ENCODE results near the gene RABL3. TPM values are rescaled to one million over a fixed set of nuclear protein-coding genes. Genes with fewer than 3 reads are reported as not detected.

Gene RABL3
- total and polyA plus RNA-seq, 2 of the 13 experiments (the other 11 are each of a cell fraction or from before 2014, with no cell fraction given): 4.8 to 31.9 TPM

DNA sequence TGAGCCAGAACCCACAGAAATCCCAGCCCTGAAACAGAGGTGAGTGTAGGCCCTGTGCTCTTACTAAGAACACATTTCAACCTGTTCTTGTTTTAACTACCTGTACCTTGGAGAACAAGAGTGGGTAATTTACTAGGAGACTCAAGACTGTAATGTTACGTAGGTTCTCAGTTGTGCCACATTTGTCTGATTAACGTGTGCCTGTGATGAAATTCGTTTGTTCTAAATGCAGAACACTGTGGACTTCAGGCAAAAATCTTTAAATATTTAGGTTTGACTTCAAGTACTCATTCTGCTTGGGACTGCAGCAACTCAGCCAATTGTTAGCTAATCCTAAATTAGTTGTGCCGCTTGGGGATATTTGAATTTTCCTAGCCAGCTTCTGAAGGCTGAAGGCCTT, 28.6 kb upstream of the RABL3 start:
- no peaks in the 10 kb centered on the region for H4K20me1 ChIP-seq (ENCODE audit: insufficient read depth, low read length)
- CTCF ChIA-PET (ENCODE audit: low intra/inter-chr PET ratio, low total read pairs): no interaction called here
- FAIRE-seq (no peak), DNase-seq (ENCODE audit: low spot score) (no peak), ATAC-seq (no peak)
- no peak overlapping the region for H2AFZ ChIP-seq (ENCODE audit: low read length)
- H3K9me3 ChIP-seq (ENCODE audit: low read length): no peaks in the 10 kb centered on the region
- H3K4me3 ChIP-seq (replicated peaks in 1 of 3; ENCODE audit: insufficient read depth in 1 of 3, low read depth in 2 of 3, low read length in 3 of 3): no peak overlapping the region
- POLR2A ChIA-PET: no interaction called here
- 90% methylated on average over 4 of the region's 4 CpGs for WGBS (ENCODE audit: low lambda C conversion rate)
- no peak overlapping the region for H3K27ac ChIP-seq (ENCODE audit: extremely low read length, insufficient read depth, low read length)
- no peak for TF ChIP-seq NR2C2 (CRISPR knock-in tag; IDR thresholded peaks at IDR 0.05; ENCODE audit: borderline replicate concordance)
- TF ChIP-seq, protein P1, sequence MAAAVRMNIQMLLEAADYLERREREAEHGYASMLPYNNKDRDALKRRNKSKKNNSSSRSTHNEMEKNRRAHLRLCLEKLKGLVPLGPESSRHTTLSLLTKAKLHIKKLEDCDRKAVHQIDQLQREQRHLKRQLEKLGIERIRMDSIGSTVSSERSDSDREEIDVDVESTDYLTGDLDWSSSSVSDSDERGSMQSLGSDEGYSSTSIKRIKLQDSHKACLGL (CRISPR knock-in tag; IDR thresholded peaks at IDR 0.05): no peak
- TF ChIP-seq, protein P2, sequence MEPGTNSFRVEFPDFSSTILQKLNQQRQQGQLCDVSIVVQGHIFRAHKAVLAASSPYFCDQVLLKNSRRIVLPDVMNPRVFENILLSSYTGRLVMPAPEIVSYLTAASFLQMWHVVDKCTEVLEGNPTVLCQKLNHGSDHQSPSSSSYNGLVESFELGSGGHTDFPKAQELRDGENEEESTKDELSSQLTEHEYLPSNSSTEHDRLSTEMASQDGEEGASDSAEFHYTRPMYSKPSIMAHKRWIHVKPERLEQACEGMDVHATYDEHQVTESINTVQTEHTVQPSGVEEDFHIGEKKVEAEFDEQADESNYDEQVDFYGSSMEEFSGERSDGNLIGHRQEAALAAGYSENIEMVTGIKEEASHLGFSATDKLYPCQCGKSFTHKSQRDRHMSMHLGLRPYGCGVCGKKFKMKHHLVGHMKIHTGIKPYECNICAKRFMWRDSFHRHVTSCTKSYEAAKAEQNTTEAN (CRISPR knock-in tag; conservative IDR thresholded peaks at IDR 0.05): no peak
- TF ChIP-seq MBNL3 (CRISPR knock-in tag; conservative IDR thresholded peaks at IDR 0.05): no peak
- no peak overlapping the region for H3K9ac ChIP-seq (ENCODE audit: insufficient read depth, low read depth, low read length)
- in situ Hi-C loops (cut with HindIII; ENCODE audit: extremely low pct_ligation_motif_present, low pct_unique_long_range_greater_than_20kb) (no loop called here), intact Hi-C loops (cut with micrococcal nuclease; ENCODE audit: unreplicated experiment) (no loop called here)
- peaks cover 5 to 41% of the 10 kb centered on the region in 2 experiments for H3K36me3 ChIP-seq (replicated peaks in 1 of 2; ENCODE audit: control insufficient read depth in 1 of 2, insufficient read depth in 2 of 2, low read length in 2 of 2)
- BruUV-seq (replicated peaks): no TSS peak
- H3K4me1 ChIP-seq (ENCODE audit: insufficient read depth, low read length): peaks cover 14% of the 10 kb centered on the region
- H3K4me2 ChIP-seq (ENCODE audit: low read depth, low read length): no peak overlapping the region
- peaks cover 13% of the 10 kb centered on the region for H3K79me2 ChIP-seq (ENCODE audit: insufficient read depth, low read length)
- no peaks in the 10 kb centered on the region for H3K27me3 ChIP-seq (ENCODE audit: control insufficient read depth in 1 of 2, insufficient read depth in 2 of 2, low read length in 2 of 2)

DNA sequence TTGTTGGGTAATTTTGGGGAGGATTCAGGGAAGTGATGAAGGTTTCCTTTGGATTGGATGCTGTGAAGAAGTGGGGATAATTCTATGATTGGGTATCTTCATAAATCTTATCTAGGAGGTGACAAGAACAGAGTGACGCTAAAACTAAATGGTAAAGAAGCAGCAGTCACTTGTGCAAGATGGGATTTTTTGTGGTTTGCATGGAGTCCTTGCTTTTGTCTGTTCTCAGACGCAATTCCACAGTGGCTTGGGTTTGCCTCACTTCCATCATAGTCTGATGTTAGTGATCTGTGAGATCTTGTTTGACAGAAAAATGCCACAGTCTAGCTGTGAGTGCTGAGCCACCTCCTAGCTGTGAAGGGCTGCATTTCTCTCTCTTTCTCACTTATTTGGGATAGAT, 27.1 kb upstream of the RABL3 start:
- no peak overlapping the region for H3K4me3 ChIP-seq (replicated peaks in 1 of 3; ENCODE audit: insufficient read depth in 1 of 3, low read depth in 2 of 3, low read length in 3 of 3)
- H3K9me3 ChIP-seq (ENCODE audit: low read length): no peaks in the 10 kb centered on the region
- peaks cover 20% of the 10 kb centered on the region for H3K4me1 ChIP-seq (ENCODE audit: insufficient read depth, low read length)
- FAIRE-seq: no peak
- DNase-seq (ENCODE audit: low spot score): no peak
- no peaks in the 10 kb centered on the region for H3K27me3 ChIP-seq (ENCODE audit: control insufficient read depth in 1 of 2, insufficient read depth in 2 of 2, low read length in 2 of 2)
- H3K27ac ChIP-seq (ENCODE audit: extremely low read length, insufficient read depth, low read length): no peak overlapping the region
- WGBS (ENCODE audit: low lambda C conversion rate): 100% methylated on average over 2 of the region's 2 CpGs
- intact Hi-C loops (cut with micrococcal nuclease; ENCODE audit: unreplicated experiment) (no loop called here), in situ Hi-C loops (cut with HindIII; ENCODE audit: extremely low pct_ligation_motif_present, low pct_unique_long_range_greater_than_20kb) (no loop called here)
- ChIA-PET CTCF (ENCODE audit: low intra/inter-chr PET ratio, low total read pairs) (no interaction called here), POLR2A (no interaction called here)
- no peak overlapping the region for H2AFZ ChIP-seq (ENCODE audit: low read length)
- no peak for TF ChIP-seq ZNF138 (CRISPR knock-in tag; IDR thresholded peaks at IDR 0.05; ENCODE audit: low read depth)
- TF ChIP-seq, protein P3, sequence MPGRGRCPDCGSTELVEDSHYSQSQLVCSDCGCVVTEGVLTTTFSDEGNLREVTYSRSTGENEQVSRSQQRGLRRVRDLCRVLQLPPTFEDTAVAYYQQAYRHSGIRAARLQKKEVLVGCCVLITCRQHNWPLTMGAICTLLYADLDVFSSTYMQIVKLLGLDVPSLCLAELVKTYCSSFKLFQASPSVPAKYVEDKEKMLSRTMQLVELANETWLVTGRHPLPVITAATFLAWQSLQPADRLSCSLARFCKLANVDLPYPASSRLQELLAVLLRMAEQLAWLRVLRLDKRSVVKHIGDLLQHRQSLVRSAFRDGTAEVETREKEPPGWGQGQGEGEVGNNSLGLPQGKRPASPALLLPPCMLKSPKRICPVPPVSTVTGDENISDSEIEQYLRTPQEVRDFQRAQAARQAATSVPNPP (CRISPR knock-in tag; IDR thresholded peaks at IDR 0.05): no peak
- TF ChIP-seq ATM (IDR thresholded peaks at IDR 0.05; ENCODE audit: borderline replicate concordance): no peak
- no peak for TF ChIP-seq CHCHD3 (CRISPR knock-in tag; IDR thresholded peaks at IDR 0.05)
- TF ChIP-seq SP2 (CRISPR knock-in tag; IDR thresholded peaks at IDR 0.05): no peak
- TF ChIP-seq YEATS4 (CRISPR knock-in tag; IDR thresholded peaks at IDR 0.05; ENCODE audit: borderline replicate concordance): no peak
- no peak for TF ChIP-seq ZNF614 (CRISPR knock-in tag; IDR thresholded peaks at IDR 0.05; ENCODE audit: borderline replicate concordance)
- TF ChIP-seq, protein P4, sequence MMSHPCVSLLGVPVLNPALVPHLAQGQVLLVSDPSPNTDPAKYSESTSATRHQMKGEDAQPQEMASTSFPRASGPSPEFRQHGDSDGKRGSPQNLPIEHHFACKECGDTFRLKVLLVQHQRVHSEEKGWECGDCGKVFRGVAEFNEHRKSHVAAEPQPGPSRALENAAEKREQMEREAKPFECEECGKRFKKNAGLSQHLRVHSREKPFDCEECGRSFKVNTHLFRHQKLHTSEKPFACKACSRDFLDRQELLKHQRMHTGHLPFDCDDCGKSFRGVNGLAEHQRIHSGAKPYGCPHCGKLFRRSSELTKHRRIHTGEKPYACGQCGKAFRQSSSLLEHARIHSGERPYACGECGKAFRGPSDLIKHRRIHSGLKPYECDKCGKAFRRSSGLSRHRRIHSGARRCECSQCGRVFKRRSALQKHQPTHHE (CRISPR knock-in tag; IDR thresholded peaks at IDR 0.05; ENCODE audit: borderline replicate concordance): no peak
- no peak for TF ChIP-seq GTF2F1 (IDR thresholded peaks at IDR 0.05; ENCODE audit: low read length)
- no peak for ATAC-seq
- H3K36me3 ChIP-seq (replicated peaks in 1 of 2; ENCODE audit: control insufficient read depth in 1 of 2, insufficient read depth in 2 of 2, low read length in 2 of 2): peaks cover 3 to 28% of the 10 kb centered on the region in 2 experiments
- H3K9ac ChIP-seq (ENCODE audit: insufficient read depth, low read depth, low read length): no peak overlapping the region
- no peaks in the 10 kb centered on the region for H4K20me1 ChIP-seq (ENCODE audit: insufficient read depth, low read length)
- H3K79me2 ChIP-seq (ENCODE audit: insufficient read depth, low read length): peaks cover 17% of the 10 kb centered on the region
- no TSS peak for BruUV-seq (replicated peaks)
- no peak overlapping the region for H3K4me2 ChIP-seq (ENCODE audit: low read depth, low read length)

All from HepG2 (cell line).